HG03575 (cell line): ENCODE data around the gene RPS19BP1.

Source experiments
- ATAC-seq: cut with Tn5 transposase; IDR thresholded peaks from one replicate; pipeline ENCODE4 v1.9.1; 2021; ENCODE audit not compliant: unreplicated experiment, insufficient number of reproducible peaks, low FRiP score; ENCODE audit errors: extremely low read depth

Gene RPS19BP1

GRCh38 chr22:39479254-39479653, 53.3 kb downstream of the RPS19BP1 start:
- no peak for ATAC-seq
